Stimulated activated CD8-positive, alpha-beta memory T cell treated with anti-CD3 and anti-CD28 coated beads, Interleukin-7, amount 100 ng/mL, for 48 hours (primary cell): ENCODE results near the gene ADAMTSL1.

ENCODE experiments used
- DNase-seq, 2 donors: peaks; one replicate each; pipeline ENCODE4 v3.0.0-alpha.2; 2020; ENCODE audit warnings: low read depth in 1 of 2; ENCODE audit errors: extremely low read depth in 1 of 2

ADAMTSL1 gene

GRCh38 chr9:18798106-18798505 is 324.2 kb downstream of the ADAMTSL1 start:
- no peak for DNase-seq

GRCh38 chr9:18798508-18799290 is 324.7 kb downstream of the ADAMTSL1 start:
- DNase-seq, result no peak

DNA sequence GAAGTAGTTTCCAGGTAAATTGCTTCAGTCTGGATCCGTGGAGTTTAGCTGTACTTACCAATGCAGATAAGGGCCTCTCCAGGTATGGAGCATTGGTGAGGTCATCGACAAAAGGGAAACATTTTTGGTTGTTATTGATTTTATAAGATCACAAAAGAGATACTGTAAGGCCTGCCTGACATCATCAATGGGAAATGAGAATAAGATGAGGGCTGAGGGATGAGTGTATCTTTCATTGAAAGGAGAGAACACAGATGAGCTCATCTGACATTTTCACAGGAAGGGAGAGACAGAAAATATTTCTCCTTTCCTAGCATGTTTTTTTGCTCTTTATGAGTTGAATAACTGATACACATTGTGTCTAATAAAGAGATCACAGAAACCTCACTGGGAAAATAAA is 325.5 kb downstream of the ADAMTSL1 start:
- no peak for DNase-seq

DNA sequence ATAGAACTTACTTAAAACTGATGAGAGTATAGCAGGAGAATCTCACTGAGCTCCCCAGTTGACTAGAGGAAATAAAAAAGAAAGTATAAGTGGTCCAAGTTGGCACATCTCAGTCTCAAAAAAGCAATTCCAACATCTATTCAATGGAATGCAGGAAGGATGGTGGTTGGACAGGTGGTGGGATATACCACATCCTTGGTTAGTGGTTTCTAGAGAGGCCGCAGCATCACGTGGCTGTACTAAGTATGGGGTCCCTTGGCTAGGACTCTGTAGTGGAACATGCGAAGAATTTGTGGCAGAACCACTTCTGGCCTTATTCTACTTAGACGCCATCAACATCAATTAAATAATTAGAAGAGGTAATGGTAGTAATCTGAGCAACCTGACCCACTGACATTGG is 326.6 kb downstream of the ADAMTSL1 start:
- DNase-seq, result no peak

DNA sequence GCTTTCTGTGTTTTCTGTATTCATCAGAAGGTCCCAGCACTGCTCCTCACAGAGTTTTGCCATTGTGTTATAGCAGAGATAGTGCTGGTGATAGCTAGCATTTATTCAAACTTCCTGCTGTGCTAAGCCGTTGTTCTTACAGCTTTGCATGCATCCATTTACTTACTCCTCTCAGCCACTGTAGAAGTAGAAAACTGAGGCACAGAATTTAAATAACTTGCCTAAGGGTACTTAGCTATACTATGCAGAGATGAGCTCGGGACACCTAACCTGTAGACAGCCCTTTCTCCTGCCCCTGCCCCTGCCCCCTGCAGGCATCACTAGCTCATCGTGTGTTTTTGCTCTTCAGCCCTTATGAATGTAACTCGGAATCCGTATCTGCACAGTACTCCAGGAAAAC is 331.4 kb downstream of the ADAMTSL1 start:
- DNase-seq, result no peak

GRCh38 chr9:18806232-18807080 is 332.5 kb downstream of the ADAMTSL1 start:
- no peak for DNase-seq

- DNase-seq, result no peak
These were observed 336.6 kb downstream of the ADAMTSL1 start for GRCh38 chr9:18810581-18810980.

- DNase-seq, result no peak
These were observed 337.2 kb downstream of the ADAMTSL1 start for GRCh38 chr9:18811171-18811570.

GRCh38 chr9:18819418-18819817 is 345.5 kb downstream of the ADAMTSL1 start:
- no peak for DNase-seq

DNA sequence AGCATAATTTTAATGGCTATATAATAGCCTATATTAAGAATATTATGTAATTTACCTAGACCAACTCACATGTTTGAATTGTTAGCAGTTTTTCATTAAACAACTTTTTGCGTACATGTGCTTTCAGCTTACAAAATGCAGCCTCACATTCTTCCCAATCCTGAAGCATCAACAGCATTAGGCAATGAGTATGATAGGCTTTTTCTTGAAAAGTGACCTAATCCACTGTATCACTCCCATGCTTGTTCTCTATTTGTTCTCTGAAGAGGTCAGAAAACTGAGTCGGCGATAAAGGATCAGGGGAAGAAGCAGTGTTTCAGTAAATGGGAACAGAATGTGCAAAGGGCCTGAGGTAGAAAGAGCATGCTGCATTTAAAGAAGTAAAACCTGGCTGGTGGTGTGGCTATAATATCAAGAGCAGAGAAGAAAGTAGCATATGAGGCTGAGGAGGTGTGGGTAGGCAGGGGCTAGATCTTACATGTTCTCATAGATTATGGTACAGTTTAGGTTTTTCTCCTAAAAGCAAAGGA is 346.7 kb downstream of the ADAMTSL1 start:
- DNase-seq, result no peak

DNA sequence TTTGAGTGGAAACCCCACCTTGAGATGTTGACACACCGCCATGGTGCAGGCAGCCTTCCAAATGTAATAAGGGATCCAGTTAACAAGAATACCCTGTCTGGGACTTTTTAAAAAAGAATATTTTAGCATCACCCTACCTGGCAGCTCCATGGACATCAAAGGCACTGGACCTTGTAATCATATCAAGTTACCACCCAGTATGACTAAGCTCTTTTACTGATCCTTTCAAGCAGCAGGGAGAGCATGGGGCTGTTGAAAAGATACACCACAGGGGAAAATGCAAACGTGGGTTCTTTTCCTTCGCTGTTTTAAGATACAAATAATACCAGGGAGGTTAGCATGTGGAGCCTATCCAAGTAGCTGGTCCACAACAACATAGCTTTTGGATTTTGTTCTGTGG is 347.8 kb downstream of the ADAMTSL1 start:
- DNase-seq, result no peak

GRCh38 chr9:18822850-18823249 is 348.9 kb downstream of the ADAMTSL1 start:
- no peak for DNase-seq

DNA sequence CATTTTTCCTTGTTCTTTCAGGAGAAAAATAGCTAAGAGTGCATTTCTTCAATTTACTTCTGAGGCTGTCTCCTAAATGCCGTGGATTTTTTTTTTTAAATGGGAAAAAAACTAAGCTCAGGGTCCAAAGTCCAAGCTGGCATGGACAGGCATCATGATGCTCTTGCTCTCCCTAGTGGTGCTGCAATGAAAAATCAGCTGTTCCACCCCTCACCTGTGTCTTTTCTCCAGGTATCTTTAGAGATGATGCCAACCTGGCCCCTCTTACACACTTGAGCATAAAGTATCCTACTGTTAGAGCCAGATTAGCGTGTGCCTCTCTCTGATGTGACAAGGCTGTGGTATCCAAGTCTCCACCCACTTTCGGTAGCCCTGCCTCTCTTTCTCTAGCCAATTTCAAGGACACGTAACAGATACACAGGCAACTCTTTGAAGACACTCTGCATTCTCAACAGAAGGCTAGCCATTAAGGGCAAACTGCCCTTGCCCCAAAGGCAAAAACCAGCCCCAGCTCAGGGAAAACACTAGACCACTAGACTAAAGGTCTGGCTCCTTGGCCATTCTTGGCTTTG is 350.2 kb downstream of the ADAMTSL1 start:
- DNase-seq, result no peak

- DNase-seq, result no peak
These were observed 351.8 kb downstream of the ADAMTSL1 start for GRCh38 chr9:18825656-18826170.

DNA sequence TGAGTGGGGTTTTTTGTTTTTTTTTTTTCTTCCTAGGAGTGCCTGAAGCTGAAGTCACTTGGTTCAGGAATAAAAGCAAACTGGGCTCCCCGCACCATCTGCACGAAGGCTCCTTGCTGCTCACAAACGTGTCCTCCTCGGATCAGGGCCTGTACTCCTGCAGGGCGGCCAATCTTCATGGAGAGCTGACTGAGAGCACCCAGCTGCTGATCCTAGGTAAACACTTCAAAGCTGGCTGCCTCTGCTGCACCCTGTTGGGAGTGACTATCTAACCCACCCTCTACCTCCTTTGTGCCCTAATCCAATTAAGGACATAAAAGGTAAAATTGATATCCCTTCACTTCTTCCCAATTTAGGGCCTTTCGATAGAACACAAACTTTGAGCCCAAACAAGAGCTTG is 352.3 kb downstream of the ADAMTSL1 start:
- no peak for DNase-seq

- DNase-seq, result no peak
These were observed 355.1 kb downstream of the ADAMTSL1 start for GRCh38 chr9:18829066-18829465.

GRCh38 chr9:18829873-18830272 is 355.9 kb downstream of the ADAMTSL1 start:
- DNase-seq, result no peak

- no peak for DNase-seq
These were observed 360.9 kb downstream of the ADAMTSL1 start for GRCh38 chr9:18834740-18835361.

- no peak for DNase-seq
These were observed 363.4 kb downstream of the ADAMTSL1 start for GRCh38 chr9:18837402-18837801.

DNA sequence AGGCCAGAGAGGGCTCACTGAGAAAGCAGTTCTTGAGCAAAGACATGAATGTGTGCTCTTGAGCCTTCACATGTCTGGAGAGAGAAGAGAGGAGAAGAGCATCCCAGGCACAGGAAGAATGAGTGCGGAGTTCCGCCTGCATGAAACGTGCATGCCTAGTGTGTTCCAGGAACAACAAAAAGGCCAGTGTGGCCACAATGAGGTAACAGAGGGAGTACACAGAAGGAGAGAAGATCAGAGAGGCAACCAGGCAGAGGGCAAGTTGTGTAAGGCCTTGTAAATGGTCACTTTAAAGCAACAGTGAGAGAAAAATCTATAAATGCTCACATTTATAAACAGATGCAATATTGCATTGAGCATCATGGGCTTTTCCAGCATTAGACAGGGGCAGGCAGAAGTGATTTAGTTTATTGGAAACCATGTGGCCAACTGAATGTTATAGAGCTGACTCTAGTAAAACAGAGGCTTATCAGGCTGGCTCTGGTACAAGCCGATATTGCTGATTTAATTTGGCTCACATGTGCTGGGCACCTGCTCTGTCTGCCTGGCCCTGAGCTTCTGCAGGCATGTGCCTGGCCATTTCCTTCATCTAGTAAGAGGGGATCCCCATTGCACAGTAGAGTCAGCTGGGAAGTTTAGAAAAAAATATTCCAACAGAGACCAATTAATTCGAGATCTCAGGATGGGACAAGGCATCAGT is 373.8 kb downstream of the ADAMTSL1 start:
- DNase-seq, result no peak
